Measurements from ENCODE around the gene TMC1.

TMC1 gene

GRCh38 chr9:72661401-72662135 lies 140.2 kb downstream of the TMC1 start:
- Histone ChIP-seq H4K20me1 (ENCODE audit: insufficient read depth, low read length) (no peaks in the 10 kb centered on the region), H3F3A (ENCODE audit: insufficient read depth, low read length) (no peaks in the 10 kb centered on the region), H3K27me3 (ENCODE audit: insufficient read depth, low read length) (no peaks in the 10 kb centered on the region), H3K36me3 (ENCODE audit: insufficient read depth, low read length) (no peaks in the 10 kb centered on the region), H3K4me3 (ENCODE audit: low read depth, low read length, poor library complexity, severe bottlenecking) (no peak overlapping the region), H3K79me2 (ENCODE audit: insufficient read depth, low read length) (no peaks in the 10 kb centered on the region), H2AFZ (ENCODE audit: low read length) (no peak overlapping the region), H3K4me2 (ENCODE audit: low read length) (no peak overlapping the region), H3K9ac (ENCODE audit: low read length) (no peak overlapping the region), H3K27ac (ENCODE audit: low read depth, low read length, poor library complexity, severe bottlenecking) (no peak overlapping the region), H3K4me1 (ENCODE audit: insufficient read depth, low read length, severe bottlenecking) (no peaks in the 10 kb centered on the region), H3K9me2 (ENCODE audit: low read depth, low read length) (no peaks in the 10 kb centered on the region), H3K9me3 (ENCODE audit: low read length) (no peaks in the 10 kb centered on the region)
- TF ChIP-seq EZH2 (IDR thresholded peaks at IDR 0.05; ENCODE audit: borderline replicate concordance, low read length) = no peak
- no peak for TF ChIP-seq CTCF (IDR thresholded peaks at IDR 0.05; ENCODE audit: low read length)

GRCh38 chr9:72665421-72665820 lies 144.0 kb downstream of the TMC1 start:
- Histone ChIP-seq H3K4me1 (ENCODE audit: insufficient read depth, low read length, severe bottlenecking) (no peaks in the 10 kb centered on the region), H3K4me2 (ENCODE audit: low read length) (no peak overlapping the region), H3K9me2 (ENCODE audit: low read depth, low read length) (no peaks in the 10 kb centered on the region), H3K27me3 (ENCODE audit: insufficient read depth, low read length) (no peaks in the 10 kb centered on the region), H3K27ac (ENCODE audit: low read depth, low read length, poor library complexity, severe bottlenecking) (no peak overlapping the region), H3K79me2 (ENCODE audit: insufficient read depth, low read length) (no peaks in the 10 kb centered on the region), H3K36me3 (ENCODE audit: insufficient read depth, low read length) (no peaks in the 10 kb centered on the region), H3F3A (ENCODE audit: insufficient read depth, low read length) (no peaks in the 10 kb centered on the region), H4K20me1 (ENCODE audit: insufficient read depth, low read length) (no peaks in the 10 kb centered on the region), H3K9ac (ENCODE audit: low read length) (no peak overlapping the region), H2AFZ (ENCODE audit: low read length) (no peak overlapping the region), H3K4me3 (ENCODE audit: low read depth, low read length, poor library complexity, severe bottlenecking) (no peak overlapping the region), H3K9me3 (ENCODE audit: low read length) (no peaks in the 10 kb centered on the region)
- no peak for TF ChIP-seq EZH2 (IDR thresholded peaks at IDR 0.05; ENCODE audit: borderline replicate concordance, low read length)
- no peak for TF ChIP-seq CTCF (IDR thresholded peaks at IDR 0.05; ENCODE audit: low read length)

- Histone ChIP-seq H3K9ac (ENCODE audit: low read length) (no peak overlapping the region), H3K27ac (ENCODE audit: low read depth, low read length, poor library complexity, severe bottlenecking) (no peak overlapping the region), H3K4me2 (ENCODE audit: low read length) (no peak overlapping the region), H3K36me3 (ENCODE audit: insufficient read depth, low read length) (no peaks in the 10 kb centered on the region), H3K4me3 (ENCODE audit: low read depth, low read length, poor library complexity, severe bottlenecking) (no peak overlapping the region), H2AFZ (ENCODE audit: low read length) (no peak overlapping the region), H3K9me3 (ENCODE audit: low read length) (no peaks in the 10 kb centered on the region), H4K20me1 (ENCODE audit: insufficient read depth, low read length) (no peaks in the 10 kb centered on the region), H3K4me1 (ENCODE audit: insufficient read depth, low read length, severe bottlenecking) (no peaks in the 10 kb centered on the region), H3K9me2 (ENCODE audit: low read depth, low read length) (no peaks in the 10 kb centered on the region), H3K79me2 (ENCODE audit: insufficient read depth, low read length) (no peaks in the 10 kb centered on the region), H3F3A (ENCODE audit: insufficient read depth, low read length) (no peaks in the 10 kb centered on the region), H3K27me3 (ENCODE audit: insufficient read depth, low read length) (no peaks in the 10 kb centered on the region)
- TF ChIP-seq EZH2 (IDR thresholded peaks at IDR 0.05; ENCODE audit: borderline replicate concordance, low read length) (no peak), CTCF (IDR thresholded peaks at IDR 0.05; ENCODE audit: low read length) (no peak)
Observed at GRCh38 chr9:72667181-72667580, 145.8 kb downstream of the TMC1 start.

Data from OCI-LY1 (cell line).